Body of pancreas (tissue), 4 donors: ENCODE results near the gene SRSF7.

Experiments
- CTCF ChIP-seq, 7 experiments: fragments of 450-650 bp in 4 of 7; fragments of 200-600 bp in 3 of 7; sonication (generic) in 3 of 7; IDR thresholded peaks; one replicate each; pipeline ENCODE4 v1.5.1; 2016 to 2019; ENCODE audit warnings: antibody characterized with exemption in 7 of 7
- POLR2A ChIP-seq, 3 donors: fragments of 450-650 bp; IDR thresholded peaks; one replicate each; pipeline ENCODE4 v1.6.1; 2016; ENCODE audit warnings: antibody characterized with exemption in 3 of 3, mild to moderate bottlenecking in 2 of 3

GRCh38 chr2:38794235-38794946, 43.2 kb upstream of the SRSF7 start:
- TF ChIP-seq CTCF (IDR thresholded peaks at IDR 0.05) (no peak), POLR2A (IDR thresholded peaks at IDR 0.05) (no peak)
